ENCODE data around the gene B4GALNT3. TPM values are rescaled to one million over a fixed set of nuclear protein-coding genes. Genes with fewer than 3 reads are reported as not detected.

B4GALNT3 gene
- total and polyA plus RNA-seq, 8 donors = 2.7 to 34.0 (median 5.7) TPM

GRCh38 chr12:586318-587071 lies 126.8 kb downstream of the B4GALNT3 start:
- ATAC-seq (no peak), DNase-seq (no peak)
- H3K27ac ChIP-seq = no peak overlapping the region
- intact Hi-C loops (cut with DNase I) = no loop called here
- no peak overlapping the region for H3K4me3 ChIP-seq
- no peaks in the 10 kb centered on the region for H3K36me3 ChIP-seq
- TF ChIP-seq CTCF (IDR thresholded peaks at IDR 0.05) = no peak
- peaks cover 0 to 5% of the 10 kb centered on the region in 2 donors for H3K4me1 ChIP-seq
- no peaks in the 10 kb centered on the region for H3K9me3 ChIP-seq
- H3K27me3 ChIP-seq = no peaks in the 10 kb centered on the region

GRCh38 chr12:587132-588023 lies 127.6 kb downstream of the B4GALNT3 start:
- no peaks in the 10 kb centered on the region for H3K36me3 ChIP-seq

GRCh38 chr12:588024-588322 lies 128.2 kb downstream of the B4GALNT3 start:
- Histone ChIP-seq H3K27ac (no peak overlapping the region), H3K9me3 (no peaks in the 10 kb centered on the region), H3K36me3 (no peaks in the 10 kb centered on the region), H3K4me3 (no peak overlapping the region), H3K4me1 (peaks cover 0 to 5% of the 10 kb centered on the region in 2 donors), H3K27me3 (no peaks in the 10 kb centered on the region)
- no peak for TF ChIP-seq CTCF (IDR thresholded peaks at IDR 0.05)
- ATAC-seq (no peak), DNase-seq (no peak)
- intact Hi-C loops (cut with DNase I) = no loop called here

More at GRCh38 chr12:587132-588023, 127.6 kb downstream of the B4GALNT3 start:
- no peak overlapping the region for H3K4me3 ChIP-seq
- TF ChIP-seq CTCF (IDR thresholded peaks at IDR 0.05) = no peak
- DNase-seq (no peak), ATAC-seq (no peak)
- intact Hi-C loops (cut with DNase I) = no loop called here
- H3K27me3 ChIP-seq = no peaks in the 10 kb centered on the region
- H3K4me1 ChIP-seq = peaks cover 0 to 5% of the 10 kb centered on the region in 2 donors
- no peaks in the 10 kb centered on the region for H3K9me3 ChIP-seq
- H3K27ac ChIP-seq = no peak overlapping the region

GRCh38 chr12:588646-589045 lies 128.9 kb downstream of the B4GALNT3 start:
- Histone ChIP-seq H3K27ac (no peak overlapping the region), H3K4me1 (peaks cover 0 to 12% of the 10 kb centered on the region in 2 donors), H3K27me3 (no peaks in the 10 kb centered on the region), H3K36me3 (no peaks in the 10 kb centered on the region), H3K4me3 (no peak overlapping the region), H3K9me3 (no peaks in the 10 kb centered on the region)
- no peak for TF ChIP-seq CTCF (IDR thresholded peaks at IDR 0.05)
- intact Hi-C loops (cut with DNase I) = no loop called here
- DNase-seq (no peak), ATAC-seq (no peak)

GRCh38 chr12:590206-590750 lies 130.5 kb downstream of the B4GALNT3 start:
- Histone ChIP-seq H3K9me3 (no peaks in the 10 kb centered on the region), H3K27ac (no peak overlapping the region), H3K27me3 (no peaks in the 10 kb centered on the region), H3K4me1 (peaks cover 0 to 23% of the 10 kb centered on the region in 2 donors), H3K36me3 (no peaks in the 10 kb centered on the region), H3K4me3 (no peak overlapping the region)
- DNase-seq (no peak), ATAC-seq (no peak)
- intact Hi-C loops (cut with DNase I) = no loop called here
- TF ChIP-seq CTCF (IDR thresholded peaks at IDR 0.05) = no peak
